HG02943 (cell line): ENCODE data around the gene ERC1.

ENCODE experiments used
- ATAC-seq: cut with Tn5 transposase; IDR thresholded peaks from one replicate; pipeline ENCODE4 v1.9.1; 2021; ENCODE audit warnings: mild to moderate bottlenecking, low read depth, moderate library complexity; ENCODE audit not compliant: unreplicated experiment

The ERC1 gene

DNA sequence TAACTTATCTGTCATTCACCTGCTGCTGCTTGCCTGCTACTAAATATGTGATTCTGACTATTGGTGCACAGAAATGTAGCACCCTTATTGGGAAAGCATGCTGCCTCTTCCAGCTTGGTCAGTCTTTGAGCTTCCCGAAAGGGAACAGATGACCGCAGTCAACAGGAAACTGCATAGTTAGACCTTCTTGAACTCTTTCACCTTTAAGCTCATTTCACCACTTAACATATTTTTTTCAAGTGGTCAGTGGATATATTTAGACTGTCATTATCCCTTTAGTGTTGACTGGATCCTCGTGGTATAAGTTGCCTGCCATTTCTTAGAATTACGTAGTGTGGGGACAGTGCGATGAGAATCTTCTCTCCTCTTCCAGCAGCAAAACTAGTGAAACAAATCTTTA is 378.4 kb downstream of the ERC1 start:
- no peak for ATAC-seq

DNA sequence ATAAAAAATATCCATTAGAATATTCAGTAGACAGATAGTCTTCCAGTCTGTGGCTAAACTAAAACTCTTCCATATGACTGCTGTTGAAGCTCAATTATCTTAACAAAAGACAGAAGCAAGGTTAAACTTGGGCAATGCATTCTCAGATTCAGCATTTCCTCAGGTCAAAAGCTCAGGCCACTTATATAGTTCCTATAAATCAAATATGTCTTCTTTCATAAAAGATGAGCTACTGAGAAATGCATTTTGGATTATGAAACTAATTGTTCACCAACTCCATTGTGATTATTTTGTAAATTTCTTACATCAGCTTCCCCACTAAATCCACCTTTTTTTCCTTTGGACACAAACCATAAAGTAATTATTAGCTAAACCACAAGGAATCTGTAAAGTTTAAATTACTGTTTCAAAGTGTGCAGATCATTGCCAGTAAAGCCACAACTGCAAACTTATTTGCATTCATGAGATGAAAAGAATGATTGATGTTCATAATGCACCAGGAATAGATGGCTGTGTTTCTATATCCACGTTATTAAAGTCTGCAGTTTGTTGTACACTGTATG is 379.0 kb downstream of the ERC1 start:
- no peak for ATAC-seq

DNA sequence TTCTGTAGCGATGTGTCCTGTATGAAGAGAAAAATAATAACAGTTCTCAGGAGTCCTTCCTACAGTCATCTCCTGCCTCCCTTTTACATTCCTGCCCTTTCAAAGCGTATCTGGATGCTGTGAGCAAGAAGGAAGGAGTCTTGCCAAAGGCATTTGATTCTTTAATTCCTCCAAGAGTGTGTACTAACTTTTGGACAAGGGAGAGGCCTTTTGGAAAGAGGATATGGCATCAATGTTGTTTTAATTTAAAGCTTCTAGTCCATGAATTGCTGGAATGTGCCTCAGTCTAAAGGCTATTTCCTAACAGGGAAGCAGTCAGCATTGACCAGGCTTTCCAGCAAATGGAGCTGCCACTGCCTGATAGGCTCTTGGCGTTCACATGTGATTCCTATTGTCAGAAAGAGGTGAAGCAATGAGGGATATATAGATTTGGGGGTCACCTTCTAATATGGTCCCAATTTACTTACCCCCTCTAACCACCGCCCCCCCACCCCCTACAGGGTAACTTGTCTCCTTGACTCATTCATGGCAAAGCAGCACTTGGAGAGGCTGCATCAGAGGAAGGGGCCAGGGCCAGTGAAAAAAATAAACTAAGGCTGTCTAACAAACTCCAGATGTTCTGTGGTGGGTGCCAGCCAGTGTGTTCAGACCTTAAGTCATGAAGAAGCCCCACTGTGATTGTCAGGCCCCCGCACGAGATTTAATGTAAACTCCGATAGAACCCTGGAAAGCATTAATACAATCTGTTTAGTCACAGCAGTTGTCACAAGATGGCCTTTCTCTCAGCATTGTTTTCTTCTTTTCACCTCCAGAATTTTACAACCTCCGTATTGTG is 383.1 kb downstream of the ERC1 start:
- ATAC-seq = no peak

DNA sequence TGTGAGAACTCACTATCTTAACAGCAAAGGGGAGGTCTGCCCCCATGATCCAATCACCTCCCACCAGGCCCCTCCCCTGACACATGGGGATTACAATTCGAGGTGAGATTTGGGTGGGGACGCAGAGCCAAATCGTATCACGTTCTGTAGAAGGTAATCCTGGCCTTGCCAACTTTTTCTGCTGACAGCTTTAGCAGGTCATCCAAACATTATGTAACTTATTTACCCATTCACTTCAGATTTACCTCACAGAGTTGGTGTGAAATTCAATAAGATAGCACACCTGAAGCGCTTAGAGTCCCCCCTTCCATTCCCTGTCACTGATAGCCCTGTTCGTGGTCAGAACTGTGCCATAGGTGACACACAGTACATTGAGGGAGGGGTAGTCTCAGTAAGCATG is 384.3 kb downstream of the ERC1 start:
- no peak for ATAC-seq

DNA sequence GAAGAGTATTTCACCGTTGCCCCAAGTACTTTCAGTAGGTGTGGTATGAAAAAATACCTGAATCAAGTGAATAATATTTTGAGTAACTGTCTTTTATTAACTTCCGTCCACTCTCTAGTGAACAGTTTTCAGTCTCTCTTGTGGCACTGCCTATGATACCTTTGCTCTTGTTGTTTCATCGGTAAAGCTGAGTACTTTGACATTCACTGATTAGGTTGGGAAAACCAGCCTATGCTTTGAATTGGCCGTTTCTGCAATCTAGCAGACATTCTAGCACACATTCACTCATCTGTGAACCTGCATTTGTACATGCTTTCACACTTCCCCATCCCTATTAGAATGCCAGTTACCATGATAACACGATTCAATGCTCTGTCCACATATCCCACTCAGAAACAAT is 386.1 kb downstream of the ERC1 start:
- ATAC-seq = no peak

DNA sequence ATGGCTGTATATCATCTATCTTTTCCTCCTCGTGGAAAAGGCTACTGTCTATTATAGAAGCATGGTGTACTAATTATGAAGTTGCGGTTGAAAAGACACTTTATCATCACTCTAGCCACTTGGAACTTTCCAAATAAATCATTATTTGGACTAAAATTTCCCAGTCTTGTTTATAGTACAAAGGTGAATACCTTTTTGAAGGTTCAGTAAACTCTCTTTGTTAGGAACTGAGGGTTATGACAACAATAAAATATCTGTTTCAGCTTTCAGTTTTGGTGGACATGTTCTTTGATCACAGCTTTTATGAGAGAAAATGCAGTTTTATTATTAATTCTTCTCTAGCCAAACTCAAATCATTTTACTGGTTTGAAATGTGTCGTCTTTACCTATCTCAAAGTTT is 386.7 kb downstream of the ERC1 start:
- ATAC-seq = no peak

DNA sequence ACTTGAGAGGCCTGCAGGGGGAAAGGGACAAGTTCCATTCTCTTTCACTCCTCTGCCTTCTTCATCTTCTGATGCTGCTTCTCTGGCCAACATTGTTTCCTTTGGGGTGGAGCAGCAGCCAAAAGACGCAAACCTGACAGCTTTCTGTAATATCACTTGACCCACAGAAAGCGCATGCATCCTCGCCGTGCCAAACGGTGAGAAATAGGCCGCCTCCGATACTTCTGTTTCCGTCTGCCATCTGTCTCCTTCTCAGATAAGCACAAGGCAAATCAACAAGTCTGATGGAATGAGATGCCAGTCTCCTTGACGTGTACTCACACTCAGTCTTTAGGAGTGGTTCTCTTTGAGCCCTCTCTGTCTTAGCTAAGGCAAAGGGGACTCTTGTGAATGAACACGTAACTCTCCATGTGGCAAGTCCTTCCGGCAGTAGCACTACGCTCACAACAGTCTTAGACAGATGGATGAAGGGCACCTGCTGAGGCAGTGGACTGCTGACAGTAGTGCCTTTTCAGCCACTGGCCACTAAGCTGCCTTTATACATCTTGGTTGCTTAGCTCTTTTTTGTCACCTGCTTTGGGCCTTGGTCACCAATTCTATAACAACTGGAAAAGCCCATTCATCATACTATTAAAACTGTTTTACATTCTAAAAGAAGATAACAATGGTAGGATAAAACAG is 389.3 kb downstream of the ERC1 start:
- ATAC-seq = no peak

DNA sequence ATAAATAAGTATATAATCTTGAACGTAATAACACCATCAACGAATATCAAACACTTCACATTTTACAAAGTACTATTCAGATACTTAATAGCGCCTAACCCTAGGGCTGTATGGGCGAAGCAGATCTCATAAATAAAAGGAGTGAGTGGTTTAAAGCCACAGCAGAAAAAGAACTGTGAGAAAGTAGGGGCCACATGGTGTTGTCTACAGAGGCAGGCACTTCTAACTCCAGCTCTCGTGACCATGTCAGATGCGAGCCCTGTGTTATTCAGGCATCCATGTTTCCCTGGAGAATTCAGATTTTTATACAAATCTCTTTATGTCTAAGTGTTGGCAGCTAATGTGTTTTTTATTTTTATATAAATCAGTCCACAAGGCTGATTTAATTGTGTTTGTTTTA is 391.1 kb downstream of the ERC1 start:
- no peak for ATAC-seq

DNA sequence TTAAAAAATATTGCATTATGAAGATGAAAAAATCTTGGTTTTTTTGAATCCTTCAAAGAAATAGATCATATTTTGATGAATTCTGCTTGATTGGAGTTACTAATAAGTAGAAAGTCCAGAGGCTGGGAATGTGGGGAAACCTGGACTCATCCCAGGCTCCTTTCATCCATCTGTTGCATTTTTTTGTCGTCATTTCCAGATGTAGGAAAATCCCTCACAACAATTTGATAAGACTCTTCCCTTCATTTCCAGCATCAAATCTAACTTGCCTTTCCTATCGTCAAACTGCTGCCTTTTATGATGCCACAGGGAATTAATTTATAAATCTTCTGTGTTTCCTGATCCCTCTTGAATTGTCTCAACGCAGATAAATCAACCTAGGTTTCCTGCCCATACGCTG is 391.8 kb downstream of the ERC1 start:
- ATAC-seq = no peak

DNA sequence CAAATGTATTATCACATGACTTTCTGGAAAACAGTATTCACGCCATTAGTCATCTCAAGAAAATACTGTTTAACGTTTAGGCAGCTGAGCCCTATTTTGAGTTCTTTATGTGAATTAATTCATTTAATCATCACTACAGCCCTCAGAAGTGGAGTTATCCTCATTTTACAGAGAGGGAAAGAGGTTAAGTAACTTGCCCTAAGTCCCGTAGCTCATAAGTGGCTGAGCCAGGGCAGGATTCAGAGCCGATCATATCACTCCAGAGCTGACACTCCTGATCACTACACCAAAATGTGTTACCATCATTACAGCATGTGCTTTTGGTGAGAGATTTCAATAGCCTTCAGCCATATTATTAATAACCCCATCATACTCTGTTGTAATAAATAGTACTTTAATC is 392.7 kb downstream of the ERC1 start:
- ATAC-seq = no peak

DNA sequence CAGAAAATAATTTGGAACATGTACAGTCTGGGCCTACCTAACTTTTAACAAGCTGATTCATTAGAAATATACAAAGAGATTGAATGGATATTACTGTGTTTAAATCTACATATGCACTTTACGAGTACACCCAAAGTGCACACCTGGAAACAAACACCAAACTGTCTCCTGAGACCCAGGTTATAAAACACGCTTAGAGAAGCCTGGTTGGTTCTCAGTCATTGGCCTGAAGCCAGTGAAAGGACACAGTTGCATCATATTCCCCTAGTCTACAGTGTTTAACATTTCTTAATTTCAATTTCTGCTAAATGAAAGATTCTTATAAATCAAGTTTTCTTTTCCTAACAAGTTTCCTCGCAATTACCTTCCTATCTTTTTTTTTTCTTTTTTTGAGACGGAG is 393.9 kb downstream of the ERC1 start:
- no peak for ATAC-seq

DNA sequence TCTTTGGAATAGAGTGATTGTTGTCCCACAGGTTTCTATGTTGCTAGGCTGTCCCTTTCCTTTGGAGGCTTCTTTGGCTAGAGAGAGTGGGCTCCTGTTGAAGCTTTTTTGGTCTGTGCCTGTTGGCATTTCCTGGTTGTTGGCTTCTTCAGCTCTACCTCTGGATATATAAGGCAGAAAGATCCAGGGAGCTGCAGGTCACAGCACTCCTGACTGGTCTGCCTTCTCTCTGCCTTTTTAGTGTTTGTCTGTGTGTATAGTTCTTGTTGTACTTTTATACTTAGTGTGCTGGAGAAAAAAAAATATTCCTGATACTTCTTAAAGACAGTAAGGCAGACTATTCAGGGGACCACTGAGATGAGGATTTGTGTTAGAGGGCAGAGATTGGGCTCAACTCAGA is 400.7 kb downstream of the ERC1 start:
- ATAC-seq = no peak

DNA sequence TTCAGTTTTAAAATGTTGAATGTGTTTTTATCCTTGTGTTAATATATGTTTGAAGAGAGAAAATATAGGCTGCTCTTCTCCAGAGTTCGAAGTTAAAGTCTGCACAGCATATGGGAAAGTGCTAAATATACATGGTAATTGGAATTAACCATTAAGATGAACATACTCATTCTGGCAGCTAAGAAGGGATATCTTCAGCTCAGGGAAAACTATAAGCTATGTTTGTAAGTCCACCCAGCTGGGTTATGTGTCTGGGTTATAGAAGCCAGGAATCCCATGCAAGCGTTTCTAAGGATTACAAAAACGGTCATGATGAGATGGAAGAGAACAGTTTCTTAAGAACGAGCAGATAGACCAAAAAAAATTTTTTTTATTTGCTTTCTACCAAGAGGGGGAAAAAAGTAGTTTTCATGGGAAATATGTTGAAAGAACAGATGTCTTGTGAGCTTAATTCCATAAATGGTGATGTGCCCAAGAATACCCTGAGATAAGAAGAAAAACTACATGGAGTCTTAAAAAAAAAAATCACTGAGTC is 404.5 kb downstream of the ERC1 start:
- no peak for ATAC-seq

DNA sequence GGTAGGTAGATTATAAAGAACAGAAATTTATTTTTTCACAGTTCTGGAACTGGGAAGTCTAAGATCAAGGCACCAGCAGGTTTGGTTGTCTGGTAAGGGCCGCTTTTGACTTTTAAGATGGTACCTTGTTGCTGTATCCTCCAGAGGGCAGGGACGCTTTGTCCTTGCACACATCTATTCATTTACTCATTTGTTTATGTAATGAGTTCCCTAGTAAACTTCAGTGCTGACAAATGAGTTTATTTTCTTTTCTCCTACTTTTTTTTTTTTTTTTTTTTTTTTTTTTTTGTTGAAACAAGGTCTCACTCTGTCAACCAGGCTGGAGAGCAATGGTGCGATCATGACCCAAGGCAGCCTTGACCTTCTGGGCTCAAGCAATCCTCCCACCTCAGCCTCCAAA is 407.6 kb downstream of the ERC1 start:
- ATAC-seq = no peak

DNA sequence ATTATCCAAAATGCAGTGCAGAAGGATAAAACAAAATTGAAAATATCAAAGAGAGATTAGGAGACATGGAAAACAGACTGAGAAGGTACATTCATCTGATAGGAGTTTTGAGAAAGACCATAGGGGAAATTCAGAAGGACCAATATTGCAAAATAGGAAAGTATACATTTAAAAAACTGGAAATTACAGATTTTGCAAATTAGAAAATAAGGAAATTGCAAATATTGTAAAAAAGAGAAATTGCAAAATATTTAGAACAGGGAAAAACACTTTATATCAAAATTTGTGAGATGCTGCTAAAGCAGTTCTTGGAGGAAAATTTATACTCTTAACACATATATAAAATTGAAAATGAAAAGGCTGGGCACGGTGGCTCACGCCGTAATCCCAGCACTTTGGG is 410.9 kb downstream of the ERC1 start:
- no peak for ATAC-seq

DNA sequence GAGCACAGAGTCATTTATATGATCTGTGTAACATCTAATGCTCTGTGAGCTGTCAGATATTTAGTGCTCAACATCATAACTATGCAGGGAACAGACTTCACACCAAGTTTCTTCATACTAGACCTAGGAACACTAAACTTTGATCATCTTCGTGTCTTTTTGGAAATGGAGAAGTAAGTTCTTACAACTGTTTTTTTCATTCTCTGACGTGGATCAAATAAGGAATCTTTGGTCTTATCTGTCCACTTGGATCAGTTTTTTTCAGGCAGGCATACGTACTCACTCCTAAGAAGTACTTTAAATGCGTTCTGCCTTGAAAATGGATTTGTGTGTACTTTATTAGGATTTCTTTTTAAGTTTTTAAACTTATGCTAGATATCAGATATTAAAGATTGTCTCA is 412.4 kb downstream of the ERC1 start:
- ATAC-seq = no peak

DNA sequence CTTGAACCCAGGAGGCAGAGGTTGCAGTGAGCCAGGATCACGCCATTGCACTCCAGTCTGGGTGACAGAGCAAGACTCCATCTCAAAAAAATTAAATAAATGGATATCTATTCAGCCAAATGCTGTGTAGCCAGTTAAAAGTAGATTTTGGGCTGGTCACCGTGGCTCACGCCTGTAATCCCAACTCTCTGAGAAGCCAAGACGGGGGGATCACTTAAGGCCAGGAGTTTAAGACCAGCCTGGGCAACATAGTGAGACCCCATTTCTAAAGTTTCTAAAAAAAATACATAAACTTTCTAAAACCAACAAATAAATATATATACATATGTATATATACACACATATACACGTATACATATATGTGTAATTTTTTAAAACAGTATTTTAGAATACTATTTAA is 414.6 kb downstream of the ERC1 start:
- no peak for ATAC-seq

DNA sequence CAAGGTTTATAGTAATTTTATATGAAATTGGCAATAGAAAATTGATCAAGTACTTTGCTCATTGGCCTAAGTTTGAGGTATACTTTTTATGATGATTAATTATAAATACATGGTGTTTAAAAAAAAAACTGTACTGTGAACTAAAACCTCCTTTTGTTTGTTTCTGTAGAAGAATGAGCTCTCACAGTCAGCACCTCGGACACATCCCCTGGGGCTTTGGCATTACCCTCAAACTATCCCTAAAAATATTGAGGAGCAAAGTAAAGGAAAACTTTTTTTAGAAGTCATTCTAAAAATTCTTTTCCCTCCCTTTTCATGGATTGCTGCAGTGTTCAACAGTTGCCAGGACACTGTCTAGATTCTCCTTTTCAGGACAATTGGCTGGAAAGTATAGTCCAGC is 419.8 kb downstream of the ERC1 start:
- ATAC-seq = no peak

DNA sequence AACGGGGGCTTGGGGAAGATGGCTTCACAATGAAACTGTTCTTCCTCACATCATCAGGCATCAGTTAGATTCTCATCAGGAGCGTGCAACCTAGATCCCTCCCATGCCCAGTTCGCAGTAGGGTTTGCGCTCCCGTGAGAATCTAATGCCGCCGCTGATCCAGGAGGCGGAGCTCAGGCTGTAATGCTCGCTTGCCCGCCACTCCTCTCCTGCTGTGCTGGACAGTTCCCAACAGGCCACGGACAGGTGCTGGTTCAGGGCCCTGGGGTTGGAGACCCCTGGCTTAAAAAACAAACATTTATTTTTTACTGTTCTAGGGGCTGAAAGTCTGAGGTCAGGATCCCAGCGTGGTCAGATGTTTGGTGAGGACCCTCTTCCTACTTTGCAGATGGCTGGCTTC is 422.9 kb downstream of the ERC1 start:
- ATAC-seq = no peak

DNA sequence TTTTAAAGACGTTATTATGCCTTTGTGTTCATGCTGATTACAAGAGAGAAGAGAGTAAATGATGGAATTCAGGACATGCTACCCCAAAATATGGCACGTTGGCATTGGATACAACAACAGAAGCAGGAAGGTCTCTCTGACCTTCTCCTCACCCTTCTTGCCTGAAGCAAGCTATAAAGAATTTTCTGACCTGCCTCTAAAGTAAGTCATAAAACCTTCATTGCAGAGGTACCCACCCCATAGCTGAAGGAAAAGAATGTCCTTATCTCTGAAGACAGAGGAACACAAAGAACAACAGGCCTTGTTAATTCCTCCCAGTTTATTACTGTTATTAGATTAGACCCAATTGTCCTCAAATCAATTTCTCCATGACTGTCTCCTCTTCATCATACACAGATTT is 427.1 kb downstream of the ERC1 start:
- no peak for ATAC-seq

DNA sequence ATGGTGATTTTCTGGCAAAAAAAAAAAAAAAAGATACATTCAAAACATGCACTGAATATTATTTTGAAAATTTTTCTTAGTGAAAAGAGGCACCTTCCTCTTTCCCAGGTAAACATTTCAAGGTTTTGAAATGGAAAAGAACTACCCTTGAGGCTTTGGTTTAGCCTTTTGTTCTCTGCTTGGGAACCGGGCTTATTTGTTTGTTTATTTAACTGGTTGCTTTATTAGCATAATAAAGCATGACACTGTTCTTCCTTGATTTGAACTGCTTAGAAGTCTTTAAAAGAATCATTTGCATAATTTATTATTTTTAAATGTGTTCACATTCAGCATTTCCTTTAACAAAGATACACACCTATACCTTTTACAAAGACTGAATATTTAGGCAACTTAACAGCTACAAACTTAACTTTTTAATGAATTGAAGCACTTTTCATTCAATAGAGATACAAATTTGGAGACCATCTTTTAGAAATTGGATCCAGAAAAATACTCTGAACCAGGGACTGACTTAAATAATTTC is 428.9 kb downstream of the ERC1 start:
- no peak for ATAC-seq
